Measurements from ENCODE around the gene FOXP2. TPM values are rescaled to one million over a fixed set of nuclear protein-coding genes. Genes with fewer than 3 reads are reported as not detected.
"Not testable (repeated sequence)": the region's sequence is repeated elsewhere in the genome, so short reads cannot be mapped to it uniquely, and the experiment has no call there.

The FOXP2 gene
- total RNA-seq, 1 donor from 2014 or later, result 12.1 TPM

DNA sequence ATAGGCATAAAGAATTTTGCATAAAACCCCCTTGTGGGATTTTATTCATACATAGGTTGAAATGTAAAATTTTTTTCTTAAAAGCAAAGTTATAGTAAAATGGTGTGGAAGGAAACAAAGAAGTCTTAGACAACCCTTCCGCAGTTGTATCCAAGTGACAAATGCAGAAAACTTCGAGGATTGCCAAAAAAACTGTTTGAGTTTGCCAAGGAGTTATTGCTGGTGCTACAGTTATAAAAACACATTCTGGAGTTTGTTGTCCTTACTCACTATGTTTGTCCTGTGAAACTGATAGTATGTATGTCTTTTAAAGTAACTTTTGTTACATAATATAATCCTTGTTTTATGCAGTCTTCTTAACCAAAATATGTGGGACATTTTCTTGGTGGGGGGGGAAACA is 120.3 kb downstream of the FOXP2 start:
- Mint-ChIP-seq H3K36me3 (ENCODE audit: low read depth) (no peaks in the 10 kb centered on the region), H3K27ac (ENCODE audit: unreplicated experiment) (no peak overlapping the region), H3K27me3 (ENCODE audit: low read depth) (no peaks in the 10 kb centered on the region), H3K4me1 (ENCODE audit: low read depth) (peaks cover 36% of the 10 kb centered on the region), H3K4me3 (ENCODE audit: unreplicated experiment) (no peak overlapping the region), H3K9me3 (ENCODE audit: low read depth) (no peaks in the 10 kb centered on the region)
- no peak for DNase-seq (ENCODE audit: low spot score)
- TF ChIP-seq, protein P1, sequence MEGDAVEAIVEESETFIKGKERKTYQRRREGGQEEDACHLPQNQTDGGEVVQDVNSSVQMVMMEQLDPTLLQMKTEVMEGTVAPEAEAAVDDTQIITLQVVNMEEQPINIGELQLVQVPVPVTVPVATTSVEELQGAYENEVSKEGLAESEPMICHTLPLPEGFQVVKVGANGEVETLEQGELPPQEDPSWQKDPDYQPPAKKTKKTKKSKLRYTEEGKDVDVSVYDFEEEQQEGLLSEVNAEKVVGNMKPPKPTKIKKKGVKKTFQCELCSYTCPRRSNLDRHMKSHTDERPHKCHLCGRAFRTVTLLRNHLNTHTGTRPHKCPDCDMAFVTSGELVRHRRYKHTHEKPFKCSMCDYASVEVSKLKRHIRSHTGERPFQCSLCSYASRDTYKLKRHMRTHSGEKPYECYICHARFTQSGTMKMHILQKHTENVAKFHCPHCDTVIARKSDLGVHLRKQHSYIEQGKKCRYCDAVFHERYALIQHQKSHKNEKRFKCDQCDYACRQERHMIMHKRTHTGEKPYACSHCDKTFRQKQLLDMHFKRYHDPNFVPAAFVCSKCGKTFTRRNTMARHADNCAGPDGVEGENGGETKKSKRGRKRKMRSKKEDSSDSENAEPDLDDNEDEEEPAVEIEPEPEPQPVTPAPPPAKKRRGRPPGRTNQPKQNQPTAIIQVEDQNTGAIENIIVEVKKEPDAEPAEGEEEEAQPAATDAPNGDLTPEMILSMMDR (IDR thresholded peaks at IDR 0.05), result no peak

DNA sequence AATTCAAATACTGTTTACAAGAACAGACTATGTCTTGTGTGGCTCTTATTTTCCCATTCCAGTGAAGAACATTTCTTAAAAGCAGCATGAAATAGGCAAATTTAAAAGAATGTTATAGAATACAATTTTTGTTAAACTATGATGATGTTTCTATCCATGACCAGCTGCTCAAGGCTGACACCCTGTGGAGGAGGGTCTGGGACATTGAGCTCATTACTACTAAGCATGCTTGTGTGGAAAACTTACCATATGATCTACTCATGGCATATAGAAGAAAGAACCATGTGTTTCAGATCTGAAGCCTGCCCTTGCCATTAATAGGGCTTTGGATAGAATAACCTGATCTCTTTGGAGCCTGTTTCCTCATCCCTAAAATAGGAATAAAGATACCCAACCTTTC is 125.0 kb downstream of the FOXP2 start:
- Mint-ChIP-seq H3K4me1 (ENCODE audit: low read depth) (peaks cover 9% of the 10 kb centered on the region), H3K9me3 (ENCODE audit: low read depth) (no peaks in the 10 kb centered on the region), H3K27me3 (ENCODE audit: low read depth) (no peaks in the 10 kb centered on the region), H3K36me3 (ENCODE audit: low read depth) (no peaks in the 10 kb centered on the region), H3K27ac (ENCODE audit: unreplicated experiment) (no peak overlapping the region), H3K4me3 (ENCODE audit: unreplicated experiment) (no peak overlapping the region)
- DNase-seq (ENCODE audit: low spot score), result no peak
- TF ChIP-seq, protein P1 (IDR thresholded peaks at IDR 0.05), result peak; percentile 83

DNA sequence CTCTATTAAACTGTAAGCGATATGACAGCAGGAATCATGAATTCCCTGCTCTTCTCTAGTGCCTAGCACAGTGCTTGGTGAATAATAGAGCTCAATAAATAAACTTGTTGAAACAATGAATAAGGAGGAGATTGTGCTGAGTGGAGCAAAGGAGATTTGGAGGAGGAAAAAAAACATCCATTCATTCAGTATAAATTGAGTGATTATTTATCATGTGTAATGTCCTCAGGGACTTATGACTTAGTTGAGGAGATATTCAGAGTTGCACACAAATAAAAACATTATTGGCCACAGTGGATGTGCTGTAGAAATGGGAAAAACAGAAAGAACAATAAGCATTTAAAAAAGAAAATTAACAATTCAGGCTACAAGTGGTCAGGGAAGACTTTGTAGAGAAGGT is 125.7 kb downstream of the FOXP2 start:
- Mint-ChIP-seq H3K4me3 (ENCODE audit: unreplicated experiment) (no peak overlapping the region), H3K9me3 (ENCODE audit: low read depth) (no peaks in the 10 kb centered on the region), H3K4me1 (ENCODE audit: low read depth) (peaks cover 6% of the 10 kb centered on the region), H3K27me3 (ENCODE audit: low read depth) (no peaks in the 10 kb centered on the region), H3K27ac (ENCODE audit: unreplicated experiment) (no peak overlapping the region), H3K36me3 (ENCODE audit: low read depth) (no peaks in the 10 kb centered on the region)
- DNase-seq (ENCODE audit: low spot score), result no peak
- TF ChIP-seq, protein P1 (IDR thresholded peaks at IDR 0.05), result no peak

DNA sequence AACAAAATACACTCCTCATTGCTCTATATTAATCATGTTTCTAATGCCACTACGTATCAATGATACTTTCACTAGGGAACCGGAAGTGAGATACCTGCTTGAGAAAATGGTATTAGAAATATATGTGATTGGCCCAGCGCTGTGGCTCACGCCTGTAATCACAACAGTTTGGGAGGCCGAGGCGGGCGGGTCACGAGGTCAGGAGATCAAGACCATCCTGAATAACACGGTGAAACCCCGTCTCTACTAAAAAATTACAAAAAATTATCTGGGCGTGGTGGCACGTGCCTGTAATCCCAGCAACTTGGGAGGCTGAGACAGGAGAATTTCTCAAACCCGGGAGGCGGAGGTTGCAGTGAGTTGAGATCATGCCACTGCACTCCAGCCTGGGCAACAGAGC is 132.7 kb downstream of the FOXP2 start:
- not testable (repeated sequence) for H3K36me3 Mint-ChIP-seq (ENCODE audit: low read depth); H3K27ac Mint-ChIP-seq (ENCODE audit: unreplicated experiment); H3K4me1 Mint-ChIP-seq (ENCODE audit: low read depth); DNase-seq (ENCODE audit: low spot score); H3K4me3 Mint-ChIP-seq (ENCODE audit: unreplicated experiment); H3K9me3 Mint-ChIP-seq (ENCODE audit: low read depth); H3K27me3 Mint-ChIP-seq (ENCODE audit: low read depth)

DNA sequence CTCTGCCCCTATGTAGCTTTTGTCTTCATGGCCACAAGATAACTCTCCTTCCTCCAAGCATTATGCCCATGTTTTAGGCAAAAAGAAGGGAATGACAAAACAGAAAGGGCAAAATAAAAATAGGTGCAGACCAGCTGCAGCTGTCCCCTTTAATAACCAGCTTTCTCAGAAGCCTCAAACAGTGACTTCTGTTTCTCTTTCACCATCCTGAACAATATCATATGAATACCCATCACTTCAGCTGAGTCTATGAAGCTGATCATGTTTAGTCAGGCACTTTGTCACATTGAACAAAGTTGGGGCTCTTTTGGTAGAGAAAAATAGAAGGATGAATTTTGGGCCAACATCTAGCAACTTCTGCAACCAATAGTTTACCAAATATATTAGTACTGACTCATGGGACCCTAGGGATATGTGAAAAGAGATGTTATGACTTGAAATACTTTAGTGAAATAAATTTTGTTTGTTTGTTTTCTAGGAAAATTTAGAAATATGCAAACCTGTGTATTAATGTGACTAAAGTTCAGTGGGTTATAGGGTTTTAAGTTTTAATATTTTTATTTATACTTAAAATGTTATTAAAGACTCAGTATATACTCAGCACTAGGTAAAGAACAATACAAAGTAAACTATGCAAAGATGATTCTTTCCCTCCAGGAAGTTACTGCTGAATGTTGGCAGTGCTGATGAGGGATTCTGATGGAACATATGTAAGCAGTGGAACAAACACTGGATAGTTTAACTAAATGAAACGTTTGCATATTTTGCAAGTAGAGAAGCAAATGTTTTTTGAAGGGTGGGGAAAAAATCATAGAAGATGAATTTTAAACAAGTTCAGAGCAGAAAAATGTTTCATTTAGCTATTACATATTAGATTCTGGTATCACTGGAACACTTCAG is 133.7 kb downstream of the FOXP2 start:
- TF ChIP-seq, protein P1 (IDR thresholded peaks at IDR 0.05), result no peak

More for the DNA sequence above, 133.7 kb downstream of the FOXP2 start:
- Mint-ChIP-seq H3K4me1 (ENCODE audit: low read depth) (peaks cover 6% of the 10 kb centered on the region), H3K36me3 (ENCODE audit: low read depth) (no peaks in the 10 kb centered on the region), H3K4me3 (ENCODE audit: unreplicated experiment) (no peak overlapping the region), H3K27me3 (ENCODE audit: low read depth) (no peaks in the 10 kb centered on the region), H3K9me3 (ENCODE audit: low read depth) (no peaks in the 10 kb centered on the region), H3K27ac (ENCODE audit: unreplicated experiment) (no peak overlapping the region)
- no peak for DNase-seq (ENCODE audit: low spot score)

All from chondrocyte (in vitro differentiated cells).